MM.1S (cell line): ENCODE data around the gene DNAH11.

Experiments used
- CTCF ChIP-seq: fragments of 300-600 bp; sonication (generic); IDR thresholded peaks from 2 replicates; pipeline ENCODE4 v1.5.1; 2016; ENCODE audit warnings: antibody characterized with exemption, low read length, mixed read lengths
- EZH2 ChIP-seq: fragments of 300-600 bp; sonication (generic); optimal IDR thresholded peaks from 2 replicates; pipeline ENCODE3; 2017; ENCODE audit warnings: low read depth, mild to moderate bottlenecking, antibody characterized with exemption, low read length, mixed read lengths
- EZH2phosphoT487 ChIP-seq: fragments of 300-600 bp; sonication (generic); IDR thresholded peaks from 2 replicates; pipeline ENCODE4 v1.6.1; 2018; ENCODE audit warnings: antibody characterized with exemption, low read length

- no peak for TF ChIP-seq EZH2
- TF ChIP-seq CTCF = no peak
- TF ChIP-seq EZH2phosphoT487 = no peak
Observed at GRCh38 chr7:21922605-21923004, 379.8 kb downstream of the DNAH11 start.
